HUES64 (cell line): ENCODE results near the gene LILRA2.
"Not testable (repeated sequence)": the region's sequence is repeated elsewhere in the genome, so short reads cannot be mapped to it uniquely, and the experiment has no call there.

Source experiments
- H3K27ac ChIP-seq: 2 replicates; pipeline ENCODE4 v1.7.0; 2013; ENCODE audit warnings: low read depth, low read length, inconsistent platforms
- H3K27me3 ChIP-seq: 2 replicates; pipeline ENCODE4 v1.6.1; 2013; ENCODE audit warnings: mild to moderate bottlenecking, low read length; ENCODE audit not compliant: insufficient read depth
- H3K36me3 ChIP-seq: 2 replicates; pipeline ENCODE4 v1.6.1; 2013; ENCODE audit warnings: mild to moderate bottlenecking, low read length; ENCODE audit not compliant: insufficient read depth
- H3K4me1 ChIP-seq: 2 replicates; pipeline ENCODE4 v1.6.1; 2013; ENCODE audit warnings: mild to moderate bottlenecking, low read length, moderate library complexity; ENCODE audit not compliant: insufficient read depth
- H3K4me3 ChIP-seq: 2 replicates; pipeline ENCODE4 v1.5.1; 2013; ENCODE audit warnings: mild to moderate bottlenecking, low read length, moderate library complexity
- H3K9ac ChIP-seq: 2 replicates; pipeline ENCODE4 v1.6.1; 2013; ENCODE audit warnings: mild to moderate bottlenecking, low read depth, low read length
- H3K9me3 ChIP-seq: 2 replicates; pipeline ENCODE4 v1.6.1; 2013; ENCODE audit warnings: low read depth, low read length; ENCODE audit not compliant: insufficient read depth
- WGBS: fragments of 150-250, 120-280 bp; methylation state at CpG from one replicate; pipeline ENCODE4 v1.1.7; 2013; ENCODE audit warnings: missing lambda C conversion rate; 5-methylcytosine and 5-hydroxymethylcytosine counted together

Gene LILRA2

DNA sequence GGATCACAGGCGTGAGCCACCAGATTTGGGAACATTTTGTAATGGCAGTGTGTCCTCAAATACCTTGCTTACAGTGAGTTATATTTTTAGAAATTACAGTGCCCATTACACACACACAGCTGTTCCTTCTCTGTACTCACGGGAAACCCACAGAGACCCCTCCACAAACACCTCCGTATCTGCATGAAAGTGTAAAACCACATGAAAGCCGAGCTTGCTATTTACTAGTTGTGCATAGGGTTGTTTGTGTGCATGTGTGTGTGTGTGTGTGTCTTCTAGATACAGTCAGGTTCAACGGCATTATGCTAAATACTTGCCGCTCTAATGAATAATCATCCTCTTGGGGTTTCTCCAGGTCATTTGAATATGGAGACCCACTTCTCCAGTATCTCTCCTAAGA lies 22.3 kb upstream of the LILRA2 start:
- Histone ChIP-seq H3K27ac (no peak overlapping the region), H3K27me3 (no peaks in the 10 kb centered on the region), H3K4me3 (no peak overlapping the region), H3K36me3 (no peaks in the 10 kb centered on the region), H3K9me3 (peaks cover 79% of the 10 kb centered on the region), H3K4me1 (no peaks in the 10 kb centered on the region), H3K9ac (no peak overlapping the region)
- 82% methylated on average over 6 of the region's 6 CpGs for WGBS

GRCh38 chr19:54551950-54552912 lies 21.4 kb upstream of the LILRA2 start:
- Histone ChIP-seq H3K36me3 (no peaks in the 10 kb centered on the region), H3K4me3 (no peak overlapping the region), H3K4me1 (no peaks in the 10 kb centered on the region), H3K9me3 (peaks cover 81% of the 10 kb centered on the region), H3K27ac (no peak overlapping the region), H3K9ac (no peak overlapping the region), H3K27me3 (no peaks in the 10 kb centered on the region)
- WGBS: 83% methylated on average over 22 of the region's 22 CpGs

DNA sequence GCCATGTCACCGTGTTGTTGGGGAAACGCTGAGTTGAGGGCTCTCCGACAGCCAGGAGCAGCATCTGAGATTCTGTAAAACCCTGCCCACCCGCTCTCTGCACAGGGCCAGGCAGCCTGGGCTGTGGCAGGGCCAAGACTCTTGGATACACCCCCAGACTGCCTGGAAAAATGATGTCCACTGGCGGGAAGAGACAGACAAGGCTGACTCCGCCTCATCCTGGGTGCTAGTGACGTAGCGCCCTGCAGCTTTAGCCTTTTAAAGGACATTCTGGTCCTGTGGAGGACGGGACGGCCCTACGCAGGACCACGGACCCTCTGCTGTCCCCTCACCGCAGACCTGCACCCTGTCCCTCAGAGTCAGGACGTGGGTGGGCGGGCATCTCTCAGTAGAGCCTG lies 20.7 kb upstream of the LILRA2 start:
- H3K9ac ChIP-seq: no peak overlapping the region
- H3K9me3 ChIP-seq: peaks cover 82% of the 10 kb centered on the region
- H3K4me1 ChIP-seq: no peaks in the 10 kb centered on the region
- no peaks in the 10 kb centered on the region for H3K27me3 ChIP-seq
- no peaks in the 10 kb centered on the region for H3K36me3 ChIP-seq
- H3K27ac ChIP-seq: no peak overlapping the region
- 83% methylated on average over 15 of the region's 15 CpGs for WGBS
- H3K4me3 ChIP-seq: no peak overlapping the region

- Histone ChIP-seq H3K9me3 (peaks cover 87% of the 10 kb centered on the region), H3K27me3 (no peaks in the 10 kb centered on the region), H3K9ac (no peak overlapping the region), H3K4me3 (no peak overlapping the region), H3K36me3 (no peaks in the 10 kb centered on the region), H3K4me1 (no peaks in the 10 kb centered on the region), H3K27ac (no peak overlapping the region)
- 85% methylated on average over 10 of the region's 10 CpGs for WGBS
Observed at GRCh38 chr19:54554006-54554405, 19.6 kb upstream of the LILRA2 start.

DNA sequence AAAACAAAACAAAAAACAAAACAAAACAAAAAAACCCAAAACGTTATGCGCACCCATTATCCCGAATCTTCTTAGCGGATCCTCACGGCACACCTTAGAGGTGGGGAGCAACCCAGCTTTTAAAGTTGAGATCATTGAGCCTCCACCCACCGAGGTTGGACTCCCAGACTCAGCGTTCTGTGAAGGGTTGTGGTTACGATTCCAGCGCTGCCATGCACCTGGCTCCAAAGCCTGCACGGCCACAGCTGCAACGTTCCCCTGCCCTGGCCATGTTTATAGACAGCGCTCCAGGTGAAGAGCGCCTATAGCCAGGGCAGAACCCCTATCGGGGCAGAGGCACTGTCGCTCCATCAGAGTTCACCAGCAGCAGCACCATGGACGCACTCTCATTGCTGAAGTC lies 18.7 kb upstream of the LILRA2 start:
- H3K27me3 ChIP-seq: no peaks in the 10 kb centered on the region
- no peak overlapping the region for H3K4me3 ChIP-seq
- WGBS: 90% methylated on average over 16 of the region's 16 CpGs
- no peaks in the 10 kb centered on the region for H3K36me3 ChIP-seq
- peaks cover 84% of the 10 kb centered on the region for H3K9me3 ChIP-seq
- H3K4me1 ChIP-seq: no peaks in the 10 kb centered on the region
- no peak overlapping the region for H3K9ac ChIP-seq
- no peak overlapping the region for H3K27ac ChIP-seq

GRCh38 chr19:54556194-54556593 lies 17.4 kb upstream of the LILRA2 start:
- no peaks in the 10 kb centered on the region for H3K36me3 ChIP-seq
- no peak overlapping the region for H3K27ac ChIP-seq
- no peaks in the 10 kb centered on the region for H3K4me1 ChIP-seq
- 100% methylated on average over 1 of the region's 1 CpG for WGBS
- peaks cover 87% of the 10 kb centered on the region for H3K9me3 ChIP-seq
- H3K27me3 ChIP-seq: no peaks in the 10 kb centered on the region
- H3K9ac ChIP-seq: no peak overlapping the region
- no peak overlapping the region for H3K4me3 ChIP-seq

DNA sequence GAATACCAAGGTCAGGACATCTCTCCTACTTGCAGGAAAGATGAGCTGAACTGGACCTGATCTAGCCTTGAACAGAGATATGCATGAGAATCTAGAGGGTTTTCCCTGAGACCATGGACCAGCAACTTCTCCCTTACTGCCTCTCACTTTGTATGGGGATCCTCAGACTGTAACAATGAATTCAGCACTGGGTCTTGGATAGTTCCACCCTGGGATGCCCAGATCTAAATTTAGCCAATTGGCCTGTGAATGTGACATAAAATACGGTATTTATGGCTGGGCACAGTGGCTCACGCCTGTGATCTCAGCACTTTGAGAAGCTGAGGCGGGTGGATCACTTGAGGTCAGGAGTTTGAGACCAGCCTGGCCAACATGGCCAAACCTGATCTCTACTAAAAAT lies 15.3 kb upstream of the LILRA2 start:
- Histone ChIP-seq H3K27me3 (no peaks in the 10 kb centered on the region), H3K4me3 (no peak overlapping the region), H3K27ac (no peak overlapping the region), H3K4me1 (no peaks in the 10 kb centered on the region), H3K9me3 (peaks cover 86% of the 10 kb centered on the region), H3K36me3 (no peaks in the 10 kb centered on the region), H3K9ac (no peak overlapping the region)
- 83% methylated on average over 3 of the region's 3 CpGs for WGBS

GRCh38 chr19:54560881-54561385 lies 12.7 kb upstream of the LILRA2 start:
- WGBS: 85% methylated on average over 11 of the region's 11 CpGs
- Histone ChIP-seq H3K36me3 (no peaks in the 10 kb centered on the region), H3K27ac (no peak overlapping the region), H3K4me3 (no peak overlapping the region), H3K9ac (no peak overlapping the region), H3K9me3 (peaks cover 86% of the 10 kb centered on the region), H3K4me1 (no peaks in the 10 kb centered on the region), H3K27me3 (no peaks in the 10 kb centered on the region)

- Histone ChIP-seq H3K36me3 (no peaks in the 10 kb centered on the region), H3K4me1 (no peaks in the 10 kb centered on the region), H3K4me3 (no peak overlapping the region), H3K9ac (no peak overlapping the region), H3K27me3 (no peaks in the 10 kb centered on the region), H3K9me3 (peaks cover 86% of the 10 kb centered on the region), H3K27ac (no peak overlapping the region)
- WGBS: 82% methylated on average over 14 of the region's 14 CpGs
Observed at GRCh38 chr19:54561840-54562239, 11.8 kb upstream of the LILRA2 start.

DNA sequence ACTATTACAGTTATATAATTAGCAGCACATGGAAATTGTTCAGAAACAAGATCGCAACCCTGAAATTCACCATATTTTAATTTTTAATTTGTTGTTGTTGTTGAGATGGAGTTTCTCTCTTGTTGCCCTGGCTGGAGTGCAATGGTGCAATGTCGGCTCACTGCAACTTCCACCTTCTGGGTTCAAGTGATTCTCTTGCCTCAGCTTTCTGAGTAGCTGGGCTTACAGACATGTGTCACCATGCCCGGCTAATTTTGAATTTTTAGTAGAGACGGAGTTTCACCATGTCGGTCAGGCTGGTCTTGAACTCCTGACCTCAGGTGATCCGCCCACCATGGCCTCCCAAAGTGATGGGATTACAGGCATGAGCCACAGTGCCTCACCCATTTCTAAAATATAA lies 10.4 kb upstream of the LILRA2 start:
- 90% methylated on average over 5 of the region's 6 CpGs for WGBS

DNA sequence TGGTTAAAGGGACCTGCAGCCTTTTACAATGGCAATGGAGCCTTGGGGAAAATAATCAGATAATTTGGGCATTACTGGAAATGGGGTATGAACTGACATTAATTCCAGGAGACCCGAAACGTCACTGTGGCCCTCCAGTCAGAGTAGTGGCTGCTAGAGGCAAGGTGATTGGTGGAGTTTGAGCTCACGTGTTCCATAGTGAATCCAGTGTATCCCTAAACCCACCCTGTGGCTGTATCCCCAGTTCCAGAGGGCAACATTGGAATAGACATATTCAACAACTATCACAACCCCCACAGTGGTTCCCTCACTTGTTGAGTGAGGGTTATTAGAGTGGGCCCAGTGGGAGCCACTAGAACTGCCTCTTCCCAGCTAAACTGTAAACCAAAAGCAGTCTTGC lies 3.3 kb upstream of the LILRA2 start:
- 51% methylated on average over 3 of the region's 3 CpGs for WGBS
- no peak overlapping the region for H3K27ac ChIP-seq
- no peaks in the 10 kb centered on the region for H3K27me3 ChIP-seq
- H3K36me3 ChIP-seq: no peaks in the 10 kb centered on the region
- no peaks in the 10 kb centered on the region for H3K4me1 ChIP-seq
- no peak overlapping the region for H3K4me3 ChIP-seq
- H3K9me3 ChIP-seq: peaks cover 88% of the 10 kb centered on the region
- no peak overlapping the region for H3K9ac ChIP-seq

More for the DNA sequence above, 10.4 kb upstream of the LILRA2 start:
- H3K9ac ChIP-seq, H3K27ac ChIP-seq, H3K36me3 ChIP-seq, H3K4me1 ChIP-seq, H3K4me3 ChIP-seq, H3K27me3 ChIP-seq: not testable (repeated sequence)
- peaks cover 87% of the 10 kb centered on the region for H3K9me3 ChIP-seq
